Activated CD8-positive, alpha-beta T cell treated with anti-CD3 and anti-CD28 coated beads, Interleukin-2, amount 10 ng/mL, durations not matched to agents 7 days and 5 days (primary cell): Measurements from ENCODE around the gene ROBO2. TPM values are rescaled to one million over a fixed set of nuclear protein-coding genes. Genes with fewer than 3 reads are reported as not detected.

Experiments used
- ATAC-seq: fragments of 150-1000 bp; cut with Tn5 transposase; one replicate; pipeline ENCODE4 v1.10.0; 2021; ENCODE audit warnings: moderate library complexity
- CTCF ChIA-PET: fragments of 350-600 bp; sonication (Branson Sonifier 250); formaldehyde crosslinking; loops from one replicate; lab custom pipeline; 2021; ENCODE audit warnings: antibody characterized with exemption; lab: Charles Lee
- POLR2A ChIA-PET: fragments of 350-600 bp; sonication (Branson Sonifier 250); formaldehyde crosslinking; loops from one replicate; lab custom pipeline; 2021; ENCODE audit warnings: antibody characterized with exemption; lab: Charles Lee
- DNase-seq: peaks from one replicate; pipeline ENCODE4 v3.0.0-alpha.2; 2020
- H3K27ac Mint-ChIP-seq: one replicate; pipeline ENCODE4 v1.8.0; 2021; ENCODE audit warnings: mild to moderate bottlenecking, mixed read lengths
- H3K27me3 Mint-ChIP-seq: one replicate; pipeline ENCODE4 v1.8.0; 2021; ENCODE audit warnings: low read depth, mixed read lengths
- H3K36me3 Mint-ChIP-seq: one replicate; pipeline ENCODE4 v1.8.0; 2021; ENCODE audit warnings: low read depth, mixed read lengths
- H3K4me1 Mint-ChIP-seq: one replicate; pipeline ENCODE4 v1.8.0; 2021; ENCODE audit warnings: low read depth, mixed read lengths
- H3K4me3 Mint-ChIP-seq: one replicate; pipeline ENCODE4 v1.8.0; 2021; ENCODE audit warnings: mild to moderate bottlenecking, mixed read lengths
- H3K9me3 Mint-ChIP-seq: one replicate; pipeline ENCODE4 v1.8.0; 2022; ENCODE audit warnings: mixed read lengths; ENCODE audit not compliant: insufficient read depth
- total RNA-seq, 2 experiments: library from RNA; stranded (reverse); gene quantifications; one replicate each; pipeline ENCODE4 v1.2.3, GENCODE V29; 2021

The ROBO2 gene
- total RNA-seq, 2 experiments from 2014 or later = not detected

DNA sequence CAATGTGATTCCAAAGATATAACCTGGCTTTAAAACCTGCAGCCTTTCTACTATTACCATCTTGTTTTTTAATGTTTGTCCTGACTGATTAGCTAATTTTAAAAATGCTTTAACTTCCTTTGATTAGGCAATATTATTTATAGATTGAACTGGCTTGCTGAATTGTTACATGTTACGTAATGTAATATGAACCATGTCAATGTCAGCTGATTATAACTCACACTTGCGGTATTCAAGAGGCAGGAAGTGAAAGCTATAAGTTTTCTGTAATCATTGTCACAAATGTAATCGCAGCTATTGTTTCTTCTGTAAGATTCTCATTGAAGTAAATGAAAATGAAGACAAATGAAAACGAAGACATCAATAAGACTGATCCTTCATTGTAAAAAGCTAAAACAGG, 146.8 kb downstream of the ROBO2 start:
- CTCF ChIA-PET = no interaction called here

GRCh38 chr3:77188210-77188609, 148.3 kb downstream of the ROBO2 start:
- ATAC-seq (no peak), DNase-seq (no peak)
- Mint-ChIP-seq H3K4me1 (no peaks in the 10 kb centered on the region), H3K36me3 (no peaks in the 10 kb centered on the region), H3K9me3 (no peaks in the 10 kb centered on the region), H3K27ac (no peak overlapping the region), H3K27me3 (no peaks in the 10 kb centered on the region), H3K4me3 (no peak overlapping the region)
- ChIA-PET POLR2A (no interaction called here), CTCF (no interaction called here)

More for the DNA sequence above, 146.8 kb downstream of the ROBO2 start:
- Mint-ChIP-seq H3K9me3 (no peaks in the 10 kb centered on the region), H3K27ac (no peak overlapping the region), H3K4me3 (no peak overlapping the region), H3K36me3 (no peaks in the 10 kb centered on the region), H3K4me1 (no peaks in the 10 kb centered on the region), H3K27me3 (no peaks in the 10 kb centered on the region)
- POLR2A ChIA-PET = no interaction called here
- no peak for DNase-seq
- ATAC-seq = no peak

- CTCF ChIA-PET = no interaction called here
- H3K27ac Mint-ChIP-seq = no peak overlapping the region
- POLR2A ChIA-PET = no interaction called here
- DNase-seq (no peak), ATAC-seq (no peak)
- H3K27me3 Mint-ChIP-seq = no peaks in the 10 kb centered on the region
- H3K9me3 Mint-ChIP-seq = no peaks in the 10 kb centered on the region
- no peak overlapping the region for H3K4me3 Mint-ChIP-seq
- H3K4me1 Mint-ChIP-seq = no peaks in the 10 kb centered on the region
- no peaks in the 10 kb centered on the region for H3K36me3 Mint-ChIP-seq
Observed at GRCh38 chr3:77189258-77189657, 149.4 kb downstream of the ROBO2 start.

GRCh38 chr3:77189684-77190083, 149.8 kb downstream of the ROBO2 start:
- H3K9me3 Mint-ChIP-seq = no peaks in the 10 kb centered on the region
- DNase-seq (no peak), ATAC-seq (no peak)
- no peak overlapping the region for H3K27ac Mint-ChIP-seq
- ChIA-PET POLR2A (no interaction called here), CTCF (no interaction called here)
- H3K4me3 Mint-ChIP-seq = no peak overlapping the region
- H3K36me3 Mint-ChIP-seq = no peaks in the 10 kb centered on the region
- H3K27me3 Mint-ChIP-seq = no peaks in the 10 kb centered on the region
- no peaks in the 10 kb centered on the region for H3K4me1 Mint-ChIP-seq

- Mint-ChIP-seq H3K36me3 (no peaks in the 10 kb centered on the region), H3K9me3 (no peaks in the 10 kb centered on the region), H3K27me3 (no peaks in the 10 kb centered on the region), H3K4me3 (no peak overlapping the region), H3K4me1 (no peaks in the 10 kb centered on the region), H3K27ac (no peak overlapping the region)
- ATAC-seq (no peak), DNase-seq (no peak)
- CTCF ChIA-PET = no interaction called here
- POLR2A ChIA-PET = no interaction called here
Observed at GRCh38 chr3:77190374-77190773, 150.5 kb downstream of the ROBO2 start.

- Mint-ChIP-seq H3K4me3 (no peak overlapping the region), H3K9me3 (no peaks in the 10 kb centered on the region), H3K27ac (no peak overlapping the region), H3K36me3 (no peaks in the 10 kb centered on the region), H3K4me1 (no peaks in the 10 kb centered on the region), H3K27me3 (no peaks in the 10 kb centered on the region)
- no peak for DNase-seq
- ChIA-PET CTCF (no interaction called here), POLR2A (no interaction called here)
- ATAC-seq = no peak
Observed at GRCh38 chr3:77191014-77191413, 151.1 kb downstream of the ROBO2 start.

- DNase-seq = no peak
- ChIA-PET CTCF (no interaction called here), POLR2A (no interaction called here)
- H3K27ac Mint-ChIP-seq = no peak overlapping the region
- no peaks in the 10 kb centered on the region for H3K4me1 Mint-ChIP-seq
- no peak overlapping the region for H3K4me3 Mint-ChIP-seq
- H3K36me3 Mint-ChIP-seq = no peaks in the 10 kb centered on the region
- no peak for ATAC-seq
- no peaks in the 10 kb centered on the region for H3K9me3 Mint-ChIP-seq
- H3K27me3 Mint-ChIP-seq = no peaks in the 10 kb centered on the region
Observed at GRCh38 chr3:77191640-77192039, 151.7 kb downstream of the ROBO2 start.

DNA sequence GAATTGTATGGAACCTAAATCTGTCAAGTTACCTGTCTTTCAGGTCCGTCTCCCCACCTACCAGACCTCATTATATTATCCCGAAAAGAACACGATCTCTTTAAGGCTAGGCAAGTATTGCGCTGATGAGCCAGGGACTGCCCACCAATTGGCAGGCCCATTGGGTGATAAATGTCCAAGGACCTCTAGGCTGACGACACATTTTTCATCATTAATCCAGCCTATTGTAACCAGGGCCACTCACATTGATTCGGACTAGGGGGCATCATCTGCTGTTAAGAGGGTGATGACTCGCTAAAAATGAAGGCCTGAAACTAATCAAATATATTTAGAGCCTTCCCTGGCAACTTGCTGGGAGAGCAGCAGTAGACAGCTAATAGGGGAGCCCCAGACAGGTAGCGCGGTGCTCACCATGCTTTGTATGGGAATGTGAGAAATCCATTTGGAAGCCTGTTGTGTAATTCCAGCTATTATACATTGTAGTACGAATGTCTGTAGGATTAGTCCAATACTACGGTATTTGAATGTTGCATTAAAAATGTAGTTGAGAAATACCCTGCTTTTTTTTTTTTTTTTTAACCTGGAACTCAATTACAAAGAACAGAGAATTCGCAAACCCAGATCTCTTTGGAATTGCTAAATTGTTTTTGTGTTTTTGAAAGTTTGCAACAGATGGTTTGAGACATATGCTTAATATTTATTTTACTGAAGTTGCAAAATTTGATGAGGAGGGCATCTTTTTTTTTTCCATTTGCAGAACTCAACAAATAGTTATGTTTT, 156.1 kb downstream of the ROBO2 start:
- CTCF ChIA-PET = no interaction called here
- no peak for DNase-seq
- POLR2A ChIA-PET = interaction anchor here (0.5 kb wide), 1 partner anchor 1807 kb away, joined by 3 read pairs; no protein-coding TSS in a partner anchor
- Mint-ChIP-seq H3K4me3 (no peak overlapping the region), H3K27me3 (no peaks in the 10 kb centered on the region), H3K9me3 (no peaks in the 10 kb centered on the region), H3K36me3 (no peaks in the 10 kb centered on the region), H3K4me1 (no peaks in the 10 kb centered on the region), H3K27ac (no peak overlapping the region)
- ATAC-seq = no peak

- Mint-ChIP-seq H3K27me3 (no peaks in the 10 kb centered on the region), H3K4me1 (no peaks in the 10 kb centered on the region), H3K27ac (no peak overlapping the region), H3K36me3 (no peaks in the 10 kb centered on the region), H3K9me3 (no peaks in the 10 kb centered on the region), H3K4me3 (no peak overlapping the region)
- ChIA-PET POLR2A (no interaction called here), CTCF (no interaction called here)
- ATAC-seq (no peak), DNase-seq (no peak)
Observed at GRCh38 chr3:77197408-77197807, 157.5 kb downstream of the ROBO2 start.

- DNase-seq (no peak), ATAC-seq (no peak)
- CTCF ChIA-PET = no interaction called here
- Mint-ChIP-seq H3K9me3 (no peaks in the 10 kb centered on the region), H3K36me3 (no peaks in the 10 kb centered on the region), H3K4me3 (no peak overlapping the region), H3K27ac (no peak overlapping the region), H3K27me3 (no peaks in the 10 kb centered on the region), H3K4me1 (no peaks in the 10 kb centered on the region)
- POLR2A ChIA-PET = no interaction called here
Observed at GRCh38 chr3:77203851-77204250, 164.0 kb downstream of the ROBO2 start.

GRCh38 chr3:77204788-77205187, 164.9 kb downstream of the ROBO2 start:
- ChIA-PET POLR2A (no interaction called here), CTCF (no interaction called here)
- Mint-ChIP-seq H3K9me3 (no peaks in the 10 kb centered on the region), H3K4me3 (no peak overlapping the region), H3K4me1 (no peaks in the 10 kb centered on the region), H3K27ac (no peak overlapping the region), H3K27me3 (no peaks in the 10 kb centered on the region), H3K36me3 (no peaks in the 10 kb centered on the region)
- DNase-seq (no peak), ATAC-seq (no peak)

DNA sequence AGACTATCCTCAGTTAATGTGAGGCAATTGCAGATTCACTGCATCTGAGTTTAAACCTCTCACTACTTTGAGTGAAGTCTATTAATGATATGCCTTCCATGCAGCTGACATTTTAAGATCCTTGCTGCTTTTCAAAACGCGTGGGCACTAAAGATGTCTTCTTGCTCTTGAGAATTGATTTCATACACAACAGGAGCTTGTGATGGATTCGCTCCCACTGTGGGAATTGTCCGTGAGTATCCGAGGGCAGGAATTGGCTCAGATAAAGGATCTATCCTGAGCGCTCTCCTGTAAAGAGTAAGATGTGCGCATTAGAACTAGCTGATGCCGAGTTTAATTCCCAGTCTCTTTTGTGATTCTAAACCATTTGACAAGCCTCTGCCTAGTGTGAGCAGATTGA, 167.9 kb downstream of the ROBO2 start:
- ChIA-PET POLR2A (no interaction called here), CTCF (no interaction called here)
- ATAC-seq = no peak
- Mint-ChIP-seq H3K27me3 (no peaks in the 10 kb centered on the region), H3K4me1 (no peaks in the 10 kb centered on the region), H3K27ac (no peak overlapping the region), H3K4me3 (no peak overlapping the region), H3K36me3 (no peaks in the 10 kb centered on the region), H3K9me3 (no peaks in the 10 kb centered on the region)
- DNase-seq = no peak

DNA sequence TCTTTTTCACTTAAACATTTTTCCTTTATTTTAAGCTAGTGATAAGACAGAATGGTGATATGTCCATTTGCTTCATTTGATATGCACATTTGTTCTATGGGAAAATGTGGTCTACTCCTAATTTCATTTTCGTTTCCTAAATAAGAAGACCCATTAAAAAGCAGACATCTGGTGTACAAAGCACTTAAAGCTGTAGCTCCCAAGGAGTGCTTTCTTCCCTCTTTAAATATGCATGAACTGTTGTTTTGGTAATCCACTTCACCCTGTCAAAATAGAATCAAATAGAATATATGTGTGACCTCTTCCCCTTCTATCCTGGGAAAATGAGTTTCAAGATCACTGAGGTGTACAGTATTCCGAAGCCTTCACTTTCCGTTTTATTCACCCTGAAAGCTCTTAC, 182.8 kb downstream of the ROBO2 start:
- Mint-ChIP-seq H3K27me3 (no peaks in the 10 kb centered on the region), H3K4me3 (no peak overlapping the region), H3K27ac (no peak overlapping the region), H3K36me3 (no peaks in the 10 kb centered on the region), H3K9me3 (peaks cover 5% of the 10 kb centered on the region), H3K4me1 (no peaks in the 10 kb centered on the region)
- DNase-seq (no peak), ATAC-seq (no peak)
- CTCF ChIA-PET = no interaction called here
- POLR2A ChIA-PET = no interaction called here
